Lower lobe of right lung (tissue), 2 donors: Measurements from ENCODE around the gene PAEP. TPM values are rescaled to one million over a fixed set of nuclear protein-coding genes. Genes with fewer than 3 reads are reported as not detected.
"Not testable (repeated sequence)": the region's sequence is repeated elsewhere in the genome, so short reads cannot be mapped to it uniquely, and the experiment has no call there.

Experiments used
- ATAC-seq, 2 donors: fragments of 200-7000 bp; cut with Tn5 transposase; one replicate each; pipeline ENCODE4 v1.9.1; 2020 to 2022; ENCODE audit warnings: mild to moderate bottlenecking in 2 of 2, moderate library complexity in 2 of 2
- DNase-seq: peaks from one replicate; pipeline ENCODE4 v3.0.0-alpha.2; 2020
- H3K27ac ChIP-seq: fragments of 200-600 bp; one replicate; pipeline ENCODE4 v1.8.0; 2022
- H3K27me3 ChIP-seq: fragments of 200-600 bp; one replicate; pipeline ENCODE4 v1.8.0; 2022; ENCODE audit warnings: low read depth
- H3K36me3 ChIP-seq: fragments of 200-600 bp; one replicate; pipeline ENCODE4 v1.8.0; 2022; ENCODE audit warnings: mild to moderate bottlenecking
- H3K4me1 ChIP-seq: fragments of 200-600 bp; one replicate; pipeline ENCODE4 v1.8.0; 2022
- H3K4me3 ChIP-seq: fragments of 200-600 bp; one replicate; pipeline ENCODE4 v1.8.0; 2022; ENCODE audit warnings: mild to moderate bottlenecking
- H3K9me3 ChIP-seq: fragments of 200-600 bp; one replicate; pipeline ENCODE4 v1.8.0; 2022
- CTCF ChIP-seq: fragments of 200-600 bp; IDR thresholded peaks from one replicate; pipeline ENCODE4 v1.8.0; 2022; ENCODE audit warnings: antibody characterized with exemption, mild to moderate bottlenecking
- intact Hi-C: fragments of 100-400 bp; cut with DNase I; formaldehyde crosslinking; loops from one replicate; pipeline ENCODE4 v1.11.0; 2022
- total RNA-seq: library from RNA; stranded (reverse); fragmentation: NEBNext Ultra II Directional; extraction: Animal tissue kit (Norgen Biotek cat#: 25700); gene quantifications from one replicate; pipeline ENCODE4 v1.2.1, GENCODE V29; 2021
- donor health status: DM: no; HTN: yes; CAD: no; lungs with severe emphysema.

Gene PAEP
- total RNA-seq, 1 donor from 2014 or later, result not detected

GRCh38 chr9:135531096-135531495, 30.5 kb upstream of the PAEP start:
- Histone ChIP-seq H3K9me3 (no peaks in the 10 kb centered on the region), H3K36me3 (no peaks in the 10 kb centered on the region), H3K4me3 (no peak overlapping the region), H3K27me3 (peaks cover 15% of the 10 kb centered on the region), H3K27ac (no peak overlapping the region), H3K4me1 (no peaks in the 10 kb centered on the region)
- DNase-seq, result no peak
- TF ChIP-seq CTCF, result no peak
- ATAC-seq, result no peak
- intact Hi-C loops, result no loop called here

DNA sequence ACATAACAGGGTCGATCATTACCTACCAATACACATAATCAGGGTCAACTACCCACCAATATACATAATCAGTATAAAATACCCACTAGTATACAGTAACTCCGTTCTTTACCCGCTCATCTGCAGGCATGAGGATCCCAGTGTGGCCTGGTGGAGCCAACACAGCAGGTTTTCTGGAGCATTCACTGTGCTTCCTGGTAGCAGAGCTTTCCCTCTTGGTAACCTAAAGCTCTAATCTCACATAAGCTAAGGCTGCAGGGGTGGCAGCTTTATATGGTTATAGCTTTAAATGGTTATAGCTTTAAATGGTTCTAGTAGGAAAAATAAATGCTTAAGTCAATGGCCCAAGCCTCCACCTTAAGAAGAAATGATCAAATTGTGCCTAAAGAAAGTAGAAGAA, 28.4 kb upstream of the PAEP start:
- Histone ChIP-seq H3K4me3 (no peak overlapping the region), H3K9me3 (no peaks in the 10 kb centered on the region), H3K4me1 (no peaks in the 10 kb centered on the region), H3K36me3 (no peaks in the 10 kb centered on the region), H3K27me3 (peaks cover 15% of the 10 kb centered on the region), H3K27ac (no peak overlapping the region)
- ATAC-seq (no peak), DNase-seq (no peak)
- TF ChIP-seq CTCF, result no peak
- intact Hi-C loops, result no loop called here

DNA sequence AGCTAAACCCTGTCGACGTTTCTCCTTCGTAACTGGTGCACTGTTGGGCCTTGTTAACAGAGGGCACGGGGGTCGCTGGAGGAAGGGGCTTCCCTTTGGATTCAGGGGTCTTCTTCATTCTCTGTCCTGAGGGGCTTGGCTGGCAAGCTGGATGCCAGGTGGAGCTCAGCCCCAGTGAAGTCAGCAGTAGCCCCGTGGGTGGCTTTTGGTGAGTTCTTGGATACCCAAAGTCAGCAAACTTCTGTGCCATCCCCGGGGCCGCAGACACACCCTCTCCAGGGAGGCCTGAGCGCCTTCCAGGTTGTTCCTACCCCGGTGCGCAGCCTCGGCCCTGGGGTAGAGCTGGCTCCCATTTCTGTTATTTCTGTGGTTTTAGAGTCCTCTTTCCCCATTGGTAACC, 27.9 kb upstream of the PAEP start:
- no peak for DNase-seq
- intact Hi-C loops, result no loop called here

DNA sequence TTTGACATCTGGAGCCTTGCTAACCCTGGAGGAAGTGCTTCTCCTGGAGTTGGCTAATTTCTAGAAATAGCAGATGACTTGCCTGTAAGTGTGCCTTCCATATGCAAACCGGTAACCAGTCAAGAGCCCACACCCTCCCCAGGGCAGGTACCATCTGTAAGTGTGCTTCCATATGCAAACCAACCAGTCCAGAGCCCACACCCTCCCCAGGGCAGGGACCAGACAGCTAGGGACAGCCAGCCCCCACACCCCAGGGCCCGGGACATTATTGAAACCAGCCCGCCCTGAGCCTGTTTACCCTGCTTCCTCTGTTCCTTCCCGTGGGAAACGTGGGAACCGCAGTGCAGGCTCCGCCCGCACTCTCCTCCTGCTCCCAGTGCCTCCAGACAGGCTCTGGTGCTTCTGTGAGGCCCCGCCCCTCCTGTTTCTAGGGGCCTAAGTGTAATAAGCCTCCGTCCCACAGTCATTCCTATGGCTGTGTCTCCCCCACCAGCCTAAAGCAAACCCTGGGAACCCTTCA, 27.3 kb upstream of the PAEP start:
- peaks cover 15% of the 10 kb centered on the region for H3K27me3 ChIP-seq
- H3K4me1 ChIP-seq, H3K36me3 ChIP-seq, DNase-seq, H3K4me3 ChIP-seq, intact Hi-C loops, ATAC-seq, H3K9me3 ChIP-seq, H3K27ac ChIP-seq: not testable (repeated sequence)

More for the DNA sequence above, 27.9 kb upstream of the PAEP start:
- Histone ChIP-seq H3K27ac (no peak overlapping the region), H3K4me3 (no peak overlapping the region), H3K27me3 (peaks cover 15% of the 10 kb centered on the region), H3K36me3 (no peaks in the 10 kb centered on the region), H3K9me3 (no peaks in the 10 kb centered on the region), H3K4me1 (no peaks in the 10 kb centered on the region)
- TF ChIP-seq CTCF, result no peak
- ATAC-seq, result no peak

- ATAC-seq, H3K27ac ChIP-seq, H3K9me3 ChIP-seq, H3K36me3 ChIP-seq, H3K4me3 ChIP-seq, intact Hi-C loops, DNase-seq, H3K4me1 ChIP-seq: not testable (repeated sequence)
- H3K27me3 ChIP-seq, result peaks cover 14% of the 10 kb centered on the region
These were observed 26.7 kb upstream of the PAEP start for GRCh38 chr9:135534826-135535225.

GRCh38 chr9:135535631-135536030, 25.9 kb upstream of the PAEP start:
- H3K27ac ChIP-seq, H3K4me1 ChIP-seq, intact Hi-C loops, ATAC-seq, H3K4me3 ChIP-seq, DNase-seq, H3K27me3 ChIP-seq, H3K36me3 ChIP-seq, H3K9me3 ChIP-seq: not testable (repeated sequence)

DNA sequence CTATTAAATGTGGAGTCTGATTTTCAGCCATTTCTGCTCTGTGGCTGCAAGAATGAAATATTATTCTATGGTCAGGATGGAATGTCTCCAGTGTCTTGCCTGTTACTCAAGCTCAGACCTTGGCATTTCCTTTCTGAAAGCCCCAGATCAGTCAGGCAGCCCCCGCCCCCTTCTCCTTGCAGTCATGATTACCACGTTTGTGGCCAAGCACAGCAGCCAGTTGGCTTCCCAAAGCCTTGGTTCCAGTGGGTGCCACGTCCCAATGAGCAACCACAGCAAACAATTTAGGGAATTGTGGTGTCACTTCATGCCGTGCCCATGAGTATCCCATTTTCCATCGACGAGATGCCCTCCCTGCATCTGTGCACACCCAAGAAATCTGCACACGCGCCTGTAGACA, 25.3 kb upstream of the PAEP start:
- ATAC-seq (no peak), DNase-seq (no peak)
- H3K4me3 ChIP-seq, result no peak overlapping the region
- H3K4me1 ChIP-seq, result no peaks in the 10 kb centered on the region
- H3K9me3 ChIP-seq, result no peaks in the 10 kb centered on the region
- no peaks in the 10 kb centered on the region for H3K36me3 ChIP-seq
- intact Hi-C loops, result no loop called here
- peaks cover 3% of the 10 kb centered on the region for H3K27me3 ChIP-seq
- no peak for TF ChIP-seq CTCF
- no peak overlapping the region for H3K27ac ChIP-seq

DNA sequence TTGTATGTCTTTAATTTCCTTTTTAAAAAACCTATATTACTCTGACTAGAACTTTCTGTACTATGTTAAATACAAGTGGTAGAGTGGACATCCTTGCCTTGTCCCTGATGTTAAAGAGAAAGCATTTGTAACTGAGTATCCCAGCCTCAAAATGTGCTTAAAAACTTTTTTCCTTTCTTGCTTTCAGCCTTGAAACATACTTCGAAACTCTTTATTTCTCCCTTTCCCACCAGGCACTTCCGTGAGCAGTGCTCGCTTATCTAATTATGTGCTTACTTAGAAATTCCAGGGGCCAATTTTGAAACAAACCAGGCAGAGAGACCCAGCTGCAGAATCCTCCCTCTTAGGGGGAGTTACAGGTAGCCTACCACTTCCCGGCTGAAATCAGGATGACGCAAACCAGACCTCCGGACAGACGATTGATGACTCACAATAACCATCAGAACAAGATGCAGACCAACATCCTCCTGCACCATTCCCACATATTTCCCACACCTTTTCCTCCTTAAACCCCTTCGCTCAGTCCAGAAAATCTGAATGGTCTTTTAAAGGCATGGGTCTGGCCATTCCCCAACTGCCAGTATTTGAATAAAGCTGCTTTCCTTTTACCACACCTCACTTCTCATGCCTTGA, 18.2 kb upstream of the PAEP start:
- H3K27me3 ChIP-seq, DNase-seq, H3K36me3 ChIP-seq, ATAC-seq, intact Hi-C loops, H3K27ac ChIP-seq, H3K9me3 ChIP-seq, H3K4me1 ChIP-seq, H3K4me3 ChIP-seq: not testable (repeated sequence)
